OCI-LY3 (cell line): ENCODE measurements around the gene ACAA2.

Experiments
- H2AFZ ChIP-seq: fragments of 200-600, 300-600 bp; shearing (Covaris generic); 2 replicates; pipeline ENCODE4 v1.6.0; 2014; ENCODE audit warnings: antibody characterized with exemption, low read depth, low read length
- H3K27ac ChIP-seq: fragments of 200-600, 300-600 bp; sonication (generic); 2 replicates; pipeline ENCODE4 v1.5.1; 2014; ENCODE audit warnings: mild to moderate bottlenecking, low read length, moderate library complexity, mixed read lengths
- H3K27me3 ChIP-seq: fragments of 200-600, 300-600 bp; sonication (generic); 2 replicates; pipeline ENCODE4 v1.6.1; 2014; ENCODE audit warnings: low read depth, low read length, mixed read lengths
- H3K36me3 ChIP-seq: fragments of 200-600, 300-600 bp; sonication (generic); replicated peaks from 2 replicates; pipeline ENCODE3; 2014; ENCODE audit warnings: low read depth, low read length, mixed read lengths
- H3K4me1 ChIP-seq: fragments of 300-600, 200-600 bp; sonication (generic); 2 replicates; pipeline ENCODE4 v1.6.1; 2014; ENCODE audit warnings: low read length, mixed read lengths
- H3K4me2 ChIP-seq: fragments of 200-600, 300-600 bp; sonication (generic); 2 replicates; pipeline ENCODE4 v1.6.1; 2014; ENCODE audit warnings: low read length, mixed read lengths
- H3K4me3 ChIP-seq: fragments of 300-600, 200-600 bp; sonication (generic); 2 replicates; pipeline ENCODE4 v1.5.1; 2014; ENCODE audit warnings: antibody characterized with exemption, mild to moderate bottlenecking, low read length, moderate library complexity
- H3K79me2 ChIP-seq: fragments of 300-600, 200-600 bp; shearing (Covaris generic); 2 replicates; pipeline ENCODE4 v1.6.1; 2014; ENCODE audit warnings: mild to moderate bottlenecking, low read length, mixed read lengths
- H3K9ac ChIP-seq: fragments of 300-600, 200-600 bp; shearing (Covaris generic); 2 replicates; pipeline ENCODE4 v1.6.0; 2014; ENCODE audit warnings: mild to moderate bottlenecking, low read length, moderate library complexity
- H3K9me3 ChIP-seq: fragments of 200-600, 300-600 bp; shearing (Covaris generic); 2 replicates; pipeline ENCODE4 v1.6.1; 2014; ENCODE audit warnings: low read length, mixed read lengths; ENCODE audit not compliant: insufficient read depth
- H4K20me1 ChIP-seq: fragments of 200-600, 300-600 bp; sonication (generic); 2 replicates; pipeline ENCODE4 v1.6.1; 2016; ENCODE audit warnings: low read length, mixed read lengths; ENCODE audit not compliant: insufficient read depth
- CTCF ChIP-seq: fragments of 200-600, 300-600 bp; sonication (generic); IDR thresholded peaks from 2 replicates; pipeline ENCODE4 v1.5.1; 2014; ENCODE audit warnings: antibody characterized with exemption, low read length, low read depth
- EZH2phosphoT487 ChIP-seq: fragments of 200-600 bp; shearing (Covaris generic); IDR thresholded peaks from 2 replicates; pipeline ENCODE4 v1.6.1; 2018; ENCODE audit warnings: antibody characterized with exemption, mixed run types, low read depth

ACAA2 gene

GRCh38 chr18:49738721-49739120, 74.6 kb downstream of the ACAA2 start:
- Histone ChIP-seq H3K27ac (no peak overlapping the region), H3K36me3 (no peaks in the 10 kb centered on the region), H3K9ac (no peak overlapping the region), H3K4me2 (no peak overlapping the region), H2AFZ (no peak overlapping the region), H4K20me1 (no peaks in the 10 kb centered on the region), H3K9me3 (no peaks in the 10 kb centered on the region), H3K4me1 (peaks cover 23% of the 10 kb centered on the region), H3K79me2 (no peaks in the 10 kb centered on the region), H3K4me3 (no peak overlapping the region), H3K27me3 (peaks cover 27% of the 10 kb centered on the region)
- TF ChIP-seq EZH2phosphoT487 (no peak), CTCF (no peak)

GRCh38 chr18:49734836-49735235, 78.5 kb downstream of the ACAA2 start:
- TF ChIP-seq EZH2phosphoT487 = no peak
- no peak for TF ChIP-seq CTCF
- Histone ChIP-seq H3K4me2 (peak overlapping the region; percentile 43), H3K27me3 (peaks cover 13% of the 10 kb centered on the region), H4K20me1 (no peaks in the 10 kb centered on the region), H2AFZ (no peak overlapping the region), H3K9me3 (no peaks in the 10 kb centered on the region), H3K4me1 (peaks cover 28% of the 10 kb centered on the region), H3K9ac (no peak overlapping the region), H3K4me3 (peak overlapping the region; percentile 21; the same call in 1 of the 2 replicates), H3K36me3 (no peaks in the 10 kb centered on the region), H3K27ac (peak overlapping the region; percentile 1; the same call in 1 of the 2 replicates), H3K79me2 (no peaks in the 10 kb centered on the region)

- Histone ChIP-seq H3K4me2 (peak overlapping the region; percentile 43), H3K9ac (no peak overlapping the region; the same call in 1 of the 2 replicates), H2AFZ (no peak overlapping the region), H3K27ac (peak overlapping the region; percentile 1; the same call in 1 of the 2 replicates), H3K36me3 (no peaks in the 10 kb centered on the region), H3K79me2 (no peaks in the 10 kb centered on the region), H3K27me3 (peaks cover 5% of the 10 kb centered on the region), H3K4me3 (peak overlapping the region; percentile 21; the same call in 1 of the 2 replicates), H3K4me1 (peaks cover 26% of the 10 kb centered on the region), H3K9me3 (no peaks in the 10 kb centered on the region), H4K20me1 (no peaks in the 10 kb centered on the region)
- TF ChIP-seq EZH2phosphoT487 (no peak), CTCF (no peak)
Observed at GRCh38 chr18:49733896-49734585, 79.3 kb downstream of the ACAA2 start.

- no peaks in the 10 kb centered on the region for H3K36me3 ChIP-seq
- H3K27me3 ChIP-seq = peaks cover 4% of the 10 kb centered on the region
- H3K79me2 ChIP-seq = no peaks in the 10 kb centered on the region
- H3K27ac ChIP-seq = no peak overlapping the region
- peaks cover 25% of the 10 kb centered on the region for H3K4me1 ChIP-seq
- TF ChIP-seq EZH2phosphoT487 = no peak
- TF ChIP-seq CTCF = no peak
- no peak overlapping the region for H3K4me3 ChIP-seq
- no peaks in the 10 kb centered on the region for H3K9me3 ChIP-seq
- no peak overlapping the region for H3K4me2 ChIP-seq
- H4K20me1 ChIP-seq = no peaks in the 10 kb centered on the region
- no peak overlapping the region for H2AFZ ChIP-seq
- no peak overlapping the region for H3K9ac ChIP-seq
Observed at GRCh38 chr18:49733321-49733720, 80.0 kb downstream of the ACAA2 start.
